IPS-18c (cell line): ENCODE measurements around the gene COMMD4.

Source experiments
- H3K4me3 ChIP-seq: 2 replicates; pipeline ENCODE4 v1.7.0; 2013; ENCODE audit warnings: low read depth, mild to moderate bottlenecking, low read length, moderate library complexity; ENCODE audit not compliant: insufficient read depth
- H3K9me3 ChIP-seq: one replicate; pipeline ENCODE4 v1.6.1; 2013; ENCODE audit warnings: mild to moderate bottlenecking, low read length, moderate library complexity; ENCODE audit not compliant: control insufficient read depth, insufficient read depth

COMMD4 gene

GRCh38 chr15:75349851-75350588 is 14.2 kb downstream of the COMMD4 start:
- no peaks in the 10 kb centered on the region for H3K9me3 ChIP-seq
- H3K4me3 ChIP-seq = no peak overlapping the region

- Histone ChIP-seq H3K4me3 (no peak overlapping the region), H3K9me3 (no peaks in the 10 kb centered on the region)
These were observed 14.9 kb downstream of the COMMD4 start for GRCh38 chr15:75350601-75351361.

- no peaks in the 10 kb centered on the region for H3K9me3 ChIP-seq
- H3K4me3 ChIP-seq = no peak overlapping the region
These were observed 16.6 kb downstream of the COMMD4 start for GRCh38 chr15:75352186-75353080.

- Histone ChIP-seq H3K9me3 (no peaks in the 10 kb centered on the region), H3K4me3 (no peak overlapping the region)
These were observed 17.7 kb downstream of the COMMD4 start for GRCh38 chr15:75353604-75354003.

- Histone ChIP-seq H3K4me3 (no peak overlapping the region), H3K9me3 (no peaks in the 10 kb centered on the region)
These were observed 18.6 kb downstream of the COMMD4 start for GRCh38 chr15:75354454-75354853.

GRCh38 chr15:75355369-75355768 is 19.5 kb downstream of the COMMD4 start:
- no peak overlapping the region for H3K4me3 ChIP-seq
- H3K9me3 ChIP-seq = no peaks in the 10 kb centered on the region

GRCh38 chr15:75356006-75356405 is 20.1 kb downstream of the COMMD4 start:
- H3K9me3 ChIP-seq = no peaks in the 10 kb centered on the region
- H3K4me3 ChIP-seq = no peak overlapping the region

- Histone ChIP-seq H3K9me3 (no peaks in the 10 kb centered on the region), H3K4me3 (no peak overlapping the region)
These were observed 20.7 kb downstream of the COMMD4 start for GRCh38 chr15:75356517-75356916.

GRCh38 chr15:75357976-75358673 is 22.3 kb downstream of the COMMD4 start:
- H3K4me3 ChIP-seq = no peak overlapping the region

GRCh38 chr15:75358771-75359536 is 23.1 kb downstream of the COMMD4 start:
- no peak overlapping the region for H3K4me3 ChIP-seq
- no peaks in the 10 kb centered on the region for H3K9me3 ChIP-seq

More at GRCh38 chr15:75357976-75358673, 22.3 kb downstream of the COMMD4 start:
- no peaks in the 10 kb centered on the region for H3K9me3 ChIP-seq

GRCh38 chr15:75359537-75360250 is 23.8 kb downstream of the COMMD4 start:
- Histone ChIP-seq H3K9me3 (no peaks in the 10 kb centered on the region), H3K4me3 (no peak overlapping the region)

- Histone ChIP-seq H3K9me3 (no peaks in the 10 kb centered on the region), H3K4me3 (no peak overlapping the region)
These were observed 24.5 kb downstream of the COMMD4 start for GRCh38 chr15:75360391-75360790.

GRCh38 chr15:75360856-75361255 is 25.0 kb downstream of the COMMD4 start:
- no peaks in the 10 kb centered on the region for H3K9me3 ChIP-seq
- no peak overlapping the region for H3K4me3 ChIP-seq

GRCh38 chr15:75361361-75361988 is 25.6 kb downstream of the COMMD4 start:
- Histone ChIP-seq H3K4me3 (no peak overlapping the region; the same call in 1 of the 2 replicates), H3K9me3 (no peaks in the 10 kb centered on the region)

GRCh38 chr15:75361989-75362641 is 26.3 kb downstream of the COMMD4 start:
- no peaks in the 10 kb centered on the region for H3K9me3 ChIP-seq
- H3K4me3 ChIP-seq = no peak overlapping the region
